ENCODE measurements around the gene F5.

GRCh38 chr1:169515641-169516040, 70.6 kb downstream of the F5 start:
- TF ChIP-seq CTCF (IDR thresholded peaks at IDR 0.05) (no peak), POLR2A (IDR thresholded peaks at IDR 0.05) (no peak)
